Hypothalamus (tissue), 51 donors: ENCODE data around the gene SEPTIN6.
A peak's percentile ranks its signal among the peaks of the same experiment; 100 is the strongest.

Source experiments
- DNase-seq, 51 donors: peaks; one replicate each; lab custom pipeline; 2025; lab: John Stamatoyannopoulos, UW

Gene SEPTIN6

GRCh38 chrX:119659522-119659921 lies 33.4 kb downstream of the SEPTIN6 start:
- no peak for DNase-seq

- DNase-seq = peak in 3 of 51 donors; percentile 1 to 24 (median 3)
These were observed 37.8 kb downstream of the SEPTIN6 start for GRCh38 chrX:119655125-119655524.

GRCh38 chrX:119654112-119654531 lies 38.8 kb downstream of the SEPTIN6 start:
- DNase-seq = peak in 29 of 51 donors; percentile 1 to 48 (median 10)

- no peak for DNase-seq
These were observed 44.6 kb downstream of the SEPTIN6 start for GRCh38 chrX:119648421-119648775.

- no peak for DNase-seq
These were observed 45.2 kb downstream of the SEPTIN6 start for GRCh38 chrX:119647552-119648420.

GRCh38 chrX:119647089-119647488 lies 45.9 kb downstream of the SEPTIN6 start:
- DNase-seq = no peak

GRCh38 chrX:119646515-119646914 lies 46.5 kb downstream of the SEPTIN6 start:
- no peak for DNase-seq

GRCh38 chrX:119643696-119644095 lies 49.3 kb downstream of the SEPTIN6 start:
- DNase-seq = no peak
